NK-92 (cell line): ENCODE measurements around the gene PADI2.

ENCODE experiments used
- DNase-seq: peaks from one replicate; lab custom pipeline; 2025; ENCODE audit not compliant: unreplicated experiment; lab: John Stamatoyannopoulos, UW

The PADI2 gene

DNA sequence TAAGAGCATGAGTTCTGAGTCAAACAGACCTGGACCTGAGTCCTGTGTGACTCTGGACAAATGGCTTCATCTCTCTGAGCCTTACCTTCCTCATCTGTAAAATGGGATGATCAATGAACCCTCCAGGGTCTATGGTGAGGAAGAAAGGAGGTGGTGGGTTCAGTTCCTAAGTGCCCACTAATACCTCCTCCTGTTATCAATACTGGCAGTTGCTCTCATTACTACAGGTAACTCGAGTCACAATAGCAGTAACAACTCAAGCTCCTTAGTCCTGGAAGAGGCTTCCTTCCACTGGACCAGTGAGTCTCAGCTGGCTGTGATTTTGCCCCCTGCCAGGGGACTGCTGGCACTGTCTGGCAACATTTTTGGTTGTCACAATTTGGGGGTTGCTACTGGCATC is 2.6 kb downstream of the PADI2 start:
- no peak for DNase-seq

DNA sequence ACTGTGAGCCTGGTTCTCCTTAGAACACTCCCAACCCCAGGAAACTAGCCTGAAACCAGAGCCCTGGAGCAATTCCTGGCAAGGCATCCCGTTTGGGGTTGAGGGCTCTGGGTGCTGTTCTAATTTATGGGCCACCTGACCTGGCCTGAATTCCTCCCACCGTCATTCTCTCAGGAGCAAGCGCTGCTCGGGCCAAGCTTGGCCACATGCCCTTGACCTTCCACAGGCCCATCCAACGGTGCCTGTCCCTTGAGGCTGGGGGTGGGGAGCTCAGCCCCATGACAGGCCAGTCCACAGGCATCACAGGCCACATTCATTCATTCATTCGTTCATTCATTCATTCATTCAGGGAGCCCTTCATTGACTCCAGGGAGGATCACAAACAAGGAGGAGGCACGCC is 5.3 kb downstream of the PADI2 start:
- no peak for DNase-seq

DNA sequence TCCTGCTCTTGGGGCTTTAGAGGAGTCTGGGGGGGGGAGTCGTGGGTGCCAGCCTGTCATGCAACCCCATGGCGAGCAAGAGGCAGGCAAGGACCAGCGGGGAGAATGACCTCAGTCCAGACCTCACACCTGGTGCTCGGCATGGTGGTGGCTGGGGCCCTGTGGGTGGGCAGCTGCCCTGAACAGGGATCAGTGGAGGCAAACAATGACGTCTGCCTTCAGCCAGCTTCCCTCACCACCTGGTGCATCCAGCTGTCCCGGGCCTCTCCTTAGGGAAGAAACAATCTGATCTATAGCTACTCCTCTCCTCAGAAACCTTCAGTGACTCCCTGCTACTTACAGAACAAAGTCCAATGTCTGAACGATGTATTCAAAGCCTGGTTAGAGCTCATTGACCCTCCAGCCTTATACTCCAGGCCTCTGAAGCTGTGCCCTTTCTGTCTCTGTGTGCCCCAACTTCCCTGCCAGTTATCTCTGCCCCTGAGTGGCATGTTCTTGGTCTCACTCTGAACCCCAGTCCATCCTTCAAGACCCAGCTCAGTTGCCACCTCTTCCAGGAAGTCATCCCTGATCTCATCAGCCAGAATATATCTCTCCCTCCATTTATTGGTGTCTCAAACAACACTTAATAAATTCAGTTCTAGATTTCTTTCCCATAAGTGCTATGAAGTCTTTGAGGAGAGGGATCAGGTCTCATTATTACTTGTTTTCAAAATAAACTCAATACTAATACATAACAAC is 6.6 kb downstream of the PADI2 start:
- no peak for DNase-seq

DNA sequence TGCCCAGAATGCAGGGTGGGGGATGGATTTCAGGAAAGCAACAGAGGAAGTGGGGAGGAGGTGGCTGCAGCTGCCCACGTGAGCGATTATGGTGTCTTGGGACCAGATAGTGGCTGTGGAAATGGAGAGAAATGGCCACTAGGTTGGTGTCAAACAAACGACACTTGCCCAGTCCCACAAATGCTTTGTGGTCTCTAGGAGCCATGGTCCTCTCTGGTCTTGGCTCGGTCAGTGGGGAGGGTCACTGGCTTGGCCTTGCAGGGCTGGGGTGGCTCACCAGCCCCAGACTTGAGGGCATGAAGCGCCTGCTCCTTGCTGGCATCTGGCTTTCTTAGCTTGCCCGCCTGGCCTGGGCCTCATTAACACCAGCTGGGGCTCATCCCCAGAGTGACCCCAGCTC is 7.2 kb downstream of the PADI2 start:
- no peak for DNase-seq

DNA sequence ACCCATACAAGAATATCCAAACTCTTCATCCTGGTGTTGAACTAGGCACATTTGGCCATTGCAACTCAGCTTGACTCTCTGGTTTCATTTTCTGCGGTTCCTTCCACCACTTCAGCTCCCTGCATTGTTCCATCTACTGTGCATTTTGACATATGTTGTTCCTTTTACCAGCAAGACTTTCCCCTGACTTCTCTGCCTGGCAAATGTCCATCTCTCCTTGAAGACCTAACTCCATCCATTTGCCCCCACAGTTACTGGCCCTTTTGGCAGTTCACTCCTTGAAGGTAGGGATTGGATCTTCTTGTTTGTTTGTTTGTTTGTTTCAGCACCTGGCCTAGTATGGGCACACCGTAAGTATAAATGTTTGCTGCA is 8.7 kb downstream of the PADI2 start:
- DNase-seq = no peak

DNA sequence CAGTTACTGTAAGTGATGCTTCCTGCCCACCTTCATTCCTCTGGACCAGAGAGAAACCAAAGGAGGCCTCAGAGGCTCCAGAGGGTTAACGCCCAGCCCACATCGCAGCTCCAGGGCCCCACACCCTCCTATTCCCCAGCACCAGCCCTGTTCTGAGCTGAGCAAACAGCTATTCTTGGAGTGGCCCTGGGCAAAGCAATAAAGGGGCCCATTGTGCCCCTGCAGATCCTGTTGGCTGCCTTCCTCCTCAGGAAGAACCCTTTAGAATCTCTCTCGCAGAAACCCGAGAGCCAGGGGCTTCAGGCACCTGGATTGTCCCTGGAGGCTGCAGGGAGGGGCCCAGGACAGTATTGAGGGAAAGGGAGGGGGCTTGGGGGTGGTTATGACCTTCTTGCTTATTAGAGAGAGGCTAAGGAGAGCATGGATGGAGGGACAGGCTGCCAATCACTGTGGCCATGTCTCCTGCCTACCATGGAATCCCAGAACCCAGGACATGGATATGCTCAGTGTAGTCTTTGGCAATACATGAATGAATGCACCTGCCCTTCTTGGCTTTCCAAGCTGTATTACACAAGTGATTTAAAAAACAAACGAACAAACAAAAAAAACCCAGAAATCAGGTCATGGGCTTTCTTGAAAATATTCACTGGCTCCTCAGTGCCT is 9.2 kb downstream of the PADI2 start:
- DNase-seq = no peak

DNA sequence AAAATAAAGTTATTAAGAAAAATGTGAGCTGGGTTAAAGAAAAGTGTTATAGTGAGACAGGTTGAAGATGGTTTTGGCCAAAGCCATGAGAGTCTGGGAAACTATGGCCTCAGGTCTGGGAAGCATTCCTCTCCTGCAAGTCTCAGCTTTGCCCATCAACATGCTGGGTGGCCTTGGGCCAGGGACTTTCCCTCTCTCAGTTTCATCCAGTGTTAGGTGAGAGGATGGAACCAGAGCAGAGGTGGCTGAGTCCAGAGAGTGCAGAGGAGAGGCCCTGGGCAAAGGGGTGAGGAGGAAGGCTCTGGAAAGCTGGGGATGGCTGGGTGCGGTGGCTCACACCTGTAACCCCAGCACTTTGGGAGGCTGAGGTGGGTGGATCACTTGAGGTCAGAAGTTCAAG is 10.5 kb downstream of the PADI2 start:
- DNase-seq = no peak

DNA sequence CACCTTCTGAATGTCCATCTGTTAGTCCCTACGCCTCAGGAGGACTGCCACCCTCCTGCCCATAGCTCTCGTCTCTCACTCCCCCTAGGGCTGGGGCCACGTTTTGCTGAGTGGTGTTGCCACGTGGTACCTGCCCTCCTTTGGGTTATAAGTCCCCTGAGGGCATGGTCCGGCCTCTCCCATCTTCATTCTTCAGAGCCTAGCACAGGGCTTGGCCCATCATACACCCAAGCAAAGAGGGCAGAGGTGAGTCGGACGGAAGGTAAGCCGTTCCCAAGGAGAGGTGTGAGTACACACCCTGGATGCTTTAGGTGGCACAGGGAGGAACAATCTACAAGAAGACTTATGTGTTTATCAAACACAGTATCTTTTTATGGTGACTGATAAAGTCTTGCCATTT is 10.9 kb downstream of the PADI2 start:
- DNase-seq = no peak

DNA sequence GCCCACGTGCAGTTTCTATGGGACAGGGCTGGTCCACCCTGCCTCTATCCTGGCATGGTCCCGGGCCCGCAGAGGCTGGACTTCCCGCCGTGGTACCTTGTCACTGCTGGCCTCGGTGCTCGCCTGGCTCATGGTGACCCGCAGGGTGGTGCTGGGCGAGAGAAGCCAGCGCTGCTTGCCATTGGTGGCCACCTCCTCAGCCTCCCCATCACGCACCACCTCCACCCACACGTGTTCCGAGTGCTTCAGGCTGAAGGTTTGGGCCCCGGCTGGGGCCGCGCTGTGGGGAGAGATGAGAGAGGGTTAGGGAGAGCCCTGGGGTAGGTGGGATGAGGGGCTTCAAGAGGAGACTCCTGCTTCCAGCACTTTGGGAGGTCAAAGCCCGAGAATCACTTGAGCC is 14.5 kb downstream of the PADI2 start:
- DNase-seq = no peak

DNA sequence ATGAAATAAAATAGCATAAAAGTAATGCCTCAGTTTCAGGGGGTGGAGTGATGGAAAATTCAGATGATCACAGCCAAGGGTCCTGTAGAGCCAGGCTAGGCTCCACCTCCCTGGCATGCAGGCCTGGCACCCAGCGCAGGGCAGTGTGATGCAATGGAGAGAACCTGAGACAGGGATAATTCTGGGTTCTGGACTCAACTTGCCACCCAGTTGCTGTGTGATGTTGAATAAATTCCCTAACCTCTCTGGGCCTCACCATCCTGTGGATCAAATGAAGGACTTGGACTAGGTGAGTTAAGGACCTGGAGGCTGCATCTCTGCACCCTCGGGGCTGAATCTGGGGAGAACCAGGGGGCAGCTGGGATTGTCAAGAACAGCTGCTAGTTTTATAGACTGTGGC is 17.0 kb downstream of the PADI2 start:
- DNase-seq = no peak

DNA sequence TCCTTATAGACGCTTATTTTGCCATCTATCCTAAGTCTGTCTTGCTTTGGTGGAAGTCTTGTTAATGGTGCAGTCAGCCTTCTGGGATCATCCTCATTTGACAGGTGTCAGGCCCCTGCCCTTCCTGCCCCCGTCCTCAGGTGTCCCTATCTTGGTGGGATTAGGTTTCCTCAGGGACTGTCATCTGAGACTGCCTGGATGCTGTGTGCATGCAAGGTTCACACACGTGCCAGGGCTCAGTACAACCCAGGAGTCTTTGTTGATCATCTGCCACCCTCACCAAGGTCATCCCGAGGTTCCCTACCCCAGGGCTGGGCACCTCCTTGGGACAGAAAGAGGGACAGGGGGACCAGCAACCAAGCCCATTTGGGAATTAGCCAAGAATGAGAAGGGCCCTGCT is 18.0 kb downstream of the PADI2 start:
- DNase-seq = no peak

DNA sequence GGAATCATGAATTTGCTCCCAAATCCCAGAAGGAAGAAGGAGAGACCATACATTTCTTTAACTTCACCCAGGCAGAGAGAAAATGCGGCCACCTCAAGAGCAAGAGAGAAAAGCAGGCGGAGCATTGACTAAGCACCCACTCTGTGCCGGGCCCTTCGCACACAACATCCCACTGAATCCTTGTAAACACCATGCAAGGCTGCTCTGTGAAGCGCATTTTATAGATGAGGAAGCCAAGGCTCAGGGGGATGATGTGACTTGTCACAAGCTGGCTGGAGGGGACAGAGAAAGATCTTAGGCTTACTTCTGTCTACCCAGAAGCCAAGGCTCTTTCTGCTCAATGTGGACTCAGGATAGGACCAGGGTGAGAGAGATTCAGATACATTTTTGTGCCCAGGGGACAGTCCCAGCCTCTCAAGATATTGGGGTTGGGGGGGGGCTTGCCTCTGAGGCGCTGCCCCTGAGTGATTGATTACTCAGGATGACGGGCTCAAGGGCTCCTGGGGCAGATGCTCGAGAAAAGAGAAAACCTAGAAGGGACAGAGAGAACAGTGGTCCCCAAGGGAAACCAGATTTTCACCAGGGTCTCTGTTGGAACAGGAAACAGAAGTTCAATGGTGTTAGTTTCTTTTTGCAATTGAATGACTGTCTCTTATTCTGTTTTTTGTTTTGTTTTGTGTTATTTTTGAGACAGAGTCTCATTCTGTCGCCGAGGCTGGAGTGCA is 19.5 kb downstream of the PADI2 start:
- no peak for DNase-seq

DNA sequence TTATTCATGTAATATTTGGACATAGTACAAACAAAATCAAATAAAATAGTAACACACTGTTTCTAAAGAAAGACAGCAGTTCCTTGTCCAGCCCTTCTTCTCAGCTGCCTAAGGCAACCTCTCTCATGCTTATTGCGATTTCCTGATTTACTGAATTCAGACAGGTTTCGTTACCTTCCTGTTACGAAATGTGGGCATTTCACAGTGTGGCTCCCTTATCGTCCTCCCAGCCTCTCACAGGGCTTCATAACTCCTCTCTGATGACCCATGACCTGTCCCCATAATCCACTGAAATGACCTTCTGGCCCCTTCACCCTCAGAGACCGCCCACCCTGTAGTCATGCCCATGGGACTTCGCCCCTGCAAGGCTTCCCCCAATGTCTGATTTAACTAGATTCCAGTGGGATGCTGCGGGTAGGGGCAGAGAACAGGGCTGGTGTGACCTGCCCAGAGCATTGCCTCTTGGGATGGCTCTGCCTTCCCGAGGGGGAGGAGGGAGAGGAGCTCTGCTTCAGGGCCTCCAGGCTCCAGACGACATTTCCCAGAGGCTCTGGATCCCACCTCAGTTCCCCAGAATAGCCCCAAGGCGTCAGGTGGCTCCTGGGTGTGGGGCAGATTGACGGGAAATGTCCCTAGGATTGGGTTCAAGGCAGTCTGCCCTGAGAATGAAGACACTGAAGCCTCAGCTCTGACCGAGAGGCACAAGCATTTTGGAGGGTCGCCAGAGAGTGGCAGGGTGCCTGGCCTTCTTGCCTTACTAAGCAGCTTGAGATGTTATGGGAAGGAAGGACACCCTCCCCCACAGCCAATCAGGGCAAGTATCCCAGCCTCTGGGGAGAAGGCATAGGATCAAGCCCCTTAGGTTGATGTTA is 20.6 kb downstream of the PADI2 start:
- DNase-seq = no peak

DNA sequence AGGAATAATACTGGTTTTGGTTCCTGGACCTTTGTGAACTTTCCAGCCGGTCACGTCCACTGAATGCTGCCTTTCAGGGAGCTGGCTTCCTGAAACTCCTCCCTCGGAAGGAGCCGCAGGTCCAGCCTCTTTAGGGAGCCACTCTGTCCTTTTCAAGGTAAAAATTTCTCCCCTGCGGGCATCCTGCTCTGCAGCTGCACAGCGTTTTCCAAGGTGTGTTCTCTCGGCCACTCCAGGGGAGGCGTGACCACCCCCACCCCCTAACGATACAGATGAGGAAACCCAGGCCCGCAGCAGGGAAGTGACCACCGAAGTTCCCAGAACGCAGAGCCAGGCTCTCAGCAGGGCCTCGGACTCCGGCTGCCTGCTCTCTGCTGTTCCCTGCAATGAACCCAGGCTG is 21.5 kb downstream of the PADI2 start:
- no peak for DNase-seq

DNA sequence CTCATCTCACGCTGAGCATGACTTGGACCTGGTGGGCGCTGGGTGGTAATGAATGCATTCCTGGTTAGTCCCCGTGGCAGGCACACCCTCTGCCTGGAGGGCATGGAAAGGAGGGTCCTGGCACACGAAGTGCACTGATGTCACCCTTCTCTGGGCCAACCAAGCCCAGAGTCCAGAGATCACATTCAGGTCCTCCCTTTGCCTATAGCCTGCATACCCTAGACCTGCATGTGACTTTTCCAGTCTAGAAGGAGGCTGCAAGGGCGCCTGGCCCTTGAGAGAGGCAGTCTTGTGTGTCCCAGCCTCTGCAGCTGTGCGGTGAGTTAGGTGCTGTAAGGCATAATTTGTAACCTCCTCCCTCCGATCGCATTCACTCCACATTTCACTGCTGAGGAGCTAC is 22.1 kb downstream of the PADI2 start:
- DNase-seq = no peak

DNA sequence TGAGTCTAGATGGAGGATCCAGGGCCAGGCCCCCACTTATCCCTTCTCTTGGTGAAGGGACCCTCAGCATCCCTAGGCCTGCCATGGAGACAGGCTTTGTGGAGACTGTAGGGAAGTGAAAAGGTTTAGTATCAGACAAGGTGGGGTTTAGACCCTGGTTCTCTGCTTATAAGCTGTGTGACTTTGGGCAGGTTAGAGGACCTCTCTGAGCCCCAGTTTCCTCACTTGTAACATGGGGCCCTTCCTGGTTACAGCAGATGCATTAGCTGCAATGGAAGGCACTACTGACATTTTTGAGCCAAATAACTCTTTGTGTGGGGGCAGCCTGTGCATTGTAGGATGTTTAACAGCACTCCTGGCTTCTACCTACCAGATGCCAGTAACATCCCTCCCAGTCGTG is 22.7 kb downstream of the PADI2 start:
- no peak for DNase-seq

DNA sequence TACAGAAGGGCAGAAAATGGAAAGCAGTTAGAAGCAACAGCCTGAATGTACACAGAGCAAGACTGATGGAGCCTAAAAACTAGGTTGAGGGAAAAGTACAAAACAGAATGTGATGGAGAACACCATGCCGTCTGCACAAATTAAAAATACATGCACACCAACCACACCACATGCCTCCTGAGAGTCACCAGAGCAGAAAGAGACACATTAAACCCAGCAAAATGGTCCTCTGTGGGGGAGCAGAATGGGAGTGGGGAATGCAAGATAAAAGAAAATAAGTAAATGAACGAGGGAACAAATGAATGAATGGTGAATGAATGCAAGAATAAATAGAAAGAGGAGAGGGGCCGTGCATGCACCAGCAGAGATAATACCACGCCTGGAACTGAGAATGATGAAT is 24.1 kb downstream of the PADI2 start:
- DNase-seq = no peak

DNA sequence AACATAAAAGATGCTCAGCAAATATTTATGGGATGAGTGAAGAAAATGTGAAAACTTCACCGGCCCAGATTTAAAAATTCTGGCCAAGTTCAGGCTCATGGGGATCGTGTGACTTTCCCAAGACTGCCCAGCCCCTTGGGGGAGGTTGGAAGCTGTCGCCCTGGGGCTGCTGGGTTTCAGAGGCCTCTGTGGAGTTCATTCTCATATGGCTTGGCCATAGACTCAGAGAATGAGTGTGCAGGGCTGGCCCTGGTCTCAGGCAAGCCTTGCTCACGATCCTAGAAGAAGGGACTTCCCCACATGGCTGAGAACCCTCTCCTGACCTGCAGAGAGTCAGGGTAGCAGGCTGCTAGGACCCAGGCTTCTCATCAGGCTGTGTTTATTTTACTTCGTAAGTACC is 24.6 kb downstream of the PADI2 start:
- no peak for DNase-seq

DNA sequence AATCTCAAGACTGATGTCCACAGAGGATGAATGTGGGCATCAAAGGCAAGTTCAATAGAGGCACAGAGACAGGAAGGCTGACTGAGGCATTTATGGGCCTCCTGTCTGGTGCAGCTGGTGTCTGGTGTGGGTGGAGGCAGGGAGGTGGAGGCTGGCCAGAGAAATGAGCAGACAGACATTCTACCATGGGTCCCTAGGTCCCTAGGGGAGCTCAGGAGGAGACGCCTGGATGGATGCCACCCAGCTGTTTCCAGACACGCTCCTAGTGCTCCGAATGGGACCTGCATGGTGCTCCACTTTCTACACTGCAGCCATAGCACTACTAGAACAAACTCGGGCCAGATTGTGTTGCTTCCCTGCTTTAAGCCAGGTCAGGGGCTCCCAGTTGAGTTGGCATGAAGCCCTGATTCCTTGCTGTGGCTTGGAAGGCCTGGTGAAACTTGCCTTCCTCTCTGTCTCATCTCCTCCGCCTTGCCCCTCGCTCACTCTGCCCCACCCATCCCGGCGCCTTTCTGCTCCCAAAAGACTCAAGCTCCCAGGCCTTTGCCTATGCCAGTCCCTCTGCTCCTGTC is 25.3 kb downstream of the PADI2 start:
- no peak for DNase-seq

DNA sequence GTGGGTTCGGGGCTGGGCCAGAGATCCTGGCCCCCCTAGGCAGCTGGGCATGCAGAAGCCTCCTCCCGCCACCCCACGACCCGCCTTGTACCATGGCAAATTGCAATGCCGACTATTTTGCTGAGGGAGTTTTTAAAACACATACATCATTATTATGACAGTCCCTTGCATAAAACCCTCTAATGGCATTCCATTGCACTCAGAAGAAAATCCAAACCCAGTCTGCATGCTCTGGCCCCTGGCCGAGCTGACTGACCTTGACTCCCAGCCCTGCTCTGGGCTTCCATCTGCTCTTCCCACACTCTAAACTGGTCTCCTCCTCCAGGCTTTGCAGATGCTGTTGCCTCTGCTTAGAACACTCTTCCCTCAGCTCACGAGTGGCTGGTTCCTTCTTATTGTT is 28.0 kb downstream of the PADI2 start:
- no peak for DNase-seq

DNA sequence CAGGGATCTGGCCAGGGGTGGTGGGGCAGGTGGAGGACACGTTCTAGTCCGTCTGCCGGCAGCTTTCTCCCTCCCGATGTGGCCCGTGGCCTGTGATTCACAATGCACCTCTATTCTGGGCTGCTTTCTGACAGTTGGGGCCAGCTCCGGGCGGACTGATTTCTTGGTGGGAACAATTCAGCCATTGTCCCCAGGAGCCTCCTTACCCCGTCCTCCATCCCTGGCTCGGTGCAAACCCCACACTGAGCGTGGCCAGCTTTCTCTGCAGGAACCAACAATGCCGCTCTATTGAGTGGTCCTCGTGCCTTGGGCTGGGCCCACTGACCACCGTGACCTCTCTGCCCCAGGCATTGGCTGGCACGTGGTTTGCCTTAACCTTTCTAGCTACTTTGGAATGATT is 29.7 kb downstream of the PADI2 start:
- DNase-seq = no peak
